Stimulated activated effector memory CD8-positive, alpha-beta T cell treated with anti-CD3 and anti-CD28 coated beads, Interleukin-12 subunit alpha, Interleukin-12 subunit beta, amount 100 ng/mL, for 72 hours (primary cell): ENCODE results near the gene ITGA7.

ENCODE experiments used
- ATAC-seq: fragments of 150-1000 bp; cut with Tn5 transposase; 2 replicates; pipeline ENCODE4 v1.10.0; 2021
- DNase-seq, 2 donors: peaks; one replicate each; pipeline ENCODE4 v3.0.0; 2021 to 2022; ENCODE audit warnings: low spot score in 2 of 2
- H3K27ac Mint-ChIP-seq: one replicate; pipeline ENCODE4 v1.8.0; 2022; ENCODE audit warnings: mild to moderate bottlenecking, mixed read lengths
- H3K36me3 Mint-ChIP-seq: one replicate; pipeline ENCODE4 v1.8.0; 2022; ENCODE audit warnings: mild to moderate bottlenecking, mixed read lengths
- H3K4me1 Mint-ChIP-seq: one replicate; pipeline ENCODE4 v1.8.0; 2022; ENCODE audit warnings: mixed read lengths
- H3K4me3 Mint-ChIP-seq: one replicate; pipeline ENCODE4 v1.8.0; 2022; ENCODE audit warnings: mild to moderate bottlenecking, mixed read lengths
- H3K9me3 Mint-ChIP-seq: one replicate; pipeline ENCODE4 v1.8.0; 2022; ENCODE audit warnings: mixed read lengths

Gene ITGA7

GRCh38 chr12:55738123-55739024 is 30.7 kb upstream of the ITGA7 start:
- ATAC-seq: peak; percentile 78
- H3K4me1 Mint-ChIP-seq: peaks cover 38% of the 10 kb centered on the region
- H3K4me3 Mint-ChIP-seq: peak overlapping the region; percentile 73
- peak overlapping the region; percentile 84 for H3K27ac Mint-ChIP-seq
- peaks cover 5% of the 10 kb centered on the region for H3K36me3 Mint-ChIP-seq
- peak; percentile 88 to 91 for DNase-seq
- no peaks in the 10 kb centered on the region for H3K9me3 Mint-ChIP-seq

- peaks cover 5% of the 10 kb centered on the region for H3K36me3 Mint-ChIP-seq
- DNase-seq: no peak
- peak; percentile 31 for ATAC-seq
- H3K4me1 Mint-ChIP-seq: peaks cover 34% of the 10 kb centered on the region
- H3K9me3 Mint-ChIP-seq: no peaks in the 10 kb centered on the region
- H3K27ac Mint-ChIP-seq: peak overlapping the region; percentile 84
- peak overlapping the region; percentile 73 for H3K4me3 Mint-ChIP-seq
Observed at GRCh38 chr12:55737581-55738122, 29.9 kb upstream of the ITGA7 start.

GRCh38 chr12:55736780-55737580 is 29.3 kb upstream of the ITGA7 start:
- ATAC-seq (peak; percentile 65), DNase-seq (peak; percentile 47 to 77)
- Mint-ChIP-seq H3K9me3 (no peaks in the 10 kb centered on the region), H3K36me3 (peaks cover 5% of the 10 kb centered on the region), H3K4me3 (peak overlapping the region; percentile 73), H3K4me1 (peaks cover 28% of the 10 kb centered on the region), H3K27ac (peak overlapping the region; percentile 84)

GRCh38 chr12:55736076-55736475 is 28.4 kb upstream of the ITGA7 start:
- H3K4me1 Mint-ChIP-seq: peaks cover 25% of the 10 kb centered on the region
- H3K27ac Mint-ChIP-seq: peak overlapping the region; percentile 52
- H3K36me3 Mint-ChIP-seq: peaks cover 5% of the 10 kb centered on the region
- DNase-seq: no peak
- no peak overlapping the region for H3K4me3 Mint-ChIP-seq
- no peaks in the 10 kb centered on the region for H3K9me3 Mint-ChIP-seq
- no peak for ATAC-seq

GRCh38 chr12:55734595-55734994 is 26.9 kb upstream of the ITGA7 start:
- Mint-ChIP-seq H3K27ac (no peak overlapping the region), H3K9me3 (no peaks in the 10 kb centered on the region), H3K4me1 (peaks cover 39% of the 10 kb centered on the region), H3K4me3 (no peak overlapping the region), H3K36me3 (peaks cover 12% of the 10 kb centered on the region)
- ATAC-seq: no peak
- DNase-seq: no peak

GRCh38 chr12:55733858-55734257 is 26.2 kb upstream of the ITGA7 start:
- no peak for ATAC-seq
- no peak for DNase-seq
- Mint-ChIP-seq H3K4me3 (no peak overlapping the region), H3K9me3 (no peaks in the 10 kb centered on the region), H3K36me3 (peaks cover 17% of the 10 kb centered on the region), H3K27ac (no peak overlapping the region), H3K4me1 (peaks cover 44% of the 10 kb centered on the region)

GRCh38 chr12:55733021-55733555 is 25.4 kb upstream of the ITGA7 start:
- H3K4me1 Mint-ChIP-seq: peaks cover 39% of the 10 kb centered on the region
- DNase-seq (no peak), ATAC-seq (no peak)
- peaks cover 17% of the 10 kb centered on the region for H3K36me3 Mint-ChIP-seq
- no peaks in the 10 kb centered on the region for H3K9me3 Mint-ChIP-seq
- H3K27ac Mint-ChIP-seq: no peak overlapping the region
- H3K4me3 Mint-ChIP-seq: no peak overlapping the region

- ATAC-seq: no peak
- H3K27ac Mint-ChIP-seq: no peak overlapping the region
- no peaks in the 10 kb centered on the region for H3K9me3 Mint-ChIP-seq
- H3K4me1 Mint-ChIP-seq: peaks cover 38% of the 10 kb centered on the region
- H3K36me3 Mint-ChIP-seq: peaks cover 24% of the 10 kb centered on the region
- no peak for DNase-seq
- no peak overlapping the region for H3K4me3 Mint-ChIP-seq
Observed at GRCh38 chr12:55732288-55732687, 24.6 kb upstream of the ITGA7 start.

- Mint-ChIP-seq H3K4me3 (peak overlapping the region; percentile 87), H3K4me1 (peaks cover 44% of the 10 kb centered on the region), H3K9me3 (no peaks in the 10 kb centered on the region), H3K27ac (peak overlapping the region; percentile 99), H3K36me3 (peaks cover 40% of the 10 kb centered on the region)
- DNase-seq: peak; percentile 44 to 85
- ATAC-seq: peak; percentile 64
Observed at GRCh38 chr12:55729819-55730818, 22.4 kb upstream of the ITGA7 start.

GRCh38 chr12:55728939-55729818 is 21.5 kb upstream of the ITGA7 start, which contains the start of gene CD63:
CD63 (minus strand) TSS chr12:55729009; CDS start chr12:55728341, 668 bp downstream.
- DNase-seq (peak; percentile 72 to 91), ATAC-seq (peak; percentile 88)
- Mint-ChIP-seq H3K4me1 (peaks cover 52% of the 10 kb centered on the region), H3K27ac (peak within 1 kb of the TSS; percentile 99), H3K36me3 (peaks cover 50% of the 10 kb centered on the region), H3K9me3 (no peaks in the 10 kb centered on the region), H3K4me3 (peak within 1 kb of the TSS; percentile 87)

GRCh38 chr12:55728186-55728938 is 20.7 kb upstream of the ITGA7 start:
- DNase-seq (no peak), ATAC-seq (peak; percentile 5)
- H3K27ac Mint-ChIP-seq: peak overlapping the region; percentile 99
- peaks cover 57% of the 10 kb centered on the region for H3K36me3 Mint-ChIP-seq
- peak overlapping the region; percentile 87 for H3K4me3 Mint-ChIP-seq
- H3K4me1 Mint-ChIP-seq: peaks cover 52% of the 10 kb centered on the region
- H3K9me3 Mint-ChIP-seq: no peaks in the 10 kb centered on the region

GRCh38 chr12:55727643-55728185 is 20.0 kb upstream of the ITGA7 start:
- Mint-ChIP-seq H3K4me3 (peak overlapping the region; percentile 87), H3K27ac (peak overlapping the region; percentile 94), H3K4me1 (peaks cover 52% of the 10 kb centered on the region), H3K9me3 (no peaks in the 10 kb centered on the region), H3K36me3 (peaks cover 57% of the 10 kb centered on the region)
- ATAC-seq (no peak), DNase-seq (no peak)
